Measurements from ENCODE around the gene SPSB1.

SPSB1 gene

GRCh38 chr1:9292361-9293240 lies at the start of gene SPSB1:
TSS of gene SPSB1 (plus strand) at chr1:9292894. CDS start at chr1:9355892, 62,998 bp downstream.
- Mint-ChIP-seq H3K4me1 (ENCODE audit: low read depth) (peaks cover 14% of the 10 kb centered on the region), H3K36me3 (peaks cover 3% of the 10 kb centered on the region), H3K27ac (peak within 1 kb of the TSS; percentile 34), H3K4me3 (peak within 1 kb of the TSS; percentile 70), H3K9me3 (ENCODE audit: low read depth) (peaks cover 4% of the 10 kb centered on the region), H3K27me3 (no peaks in the 10 kb centered on the region)

- H3K9me3 Mint-ChIP-seq (ENCODE audit: low read depth), result no peaks in the 10 kb centered on the region
- H3K4me3 Mint-ChIP-seq, result no peak overlapping the region
- H3K27ac Mint-ChIP-seq, result no peak overlapping the region
- H3K27me3 Mint-ChIP-seq, result no peaks in the 10 kb centered on the region
- H3K36me3 Mint-ChIP-seq, result no peaks in the 10 kb centered on the region
- H3K4me1 Mint-ChIP-seq (ENCODE audit: low read depth), result peaks cover 44% of the 10 kb centered on the region
Measured at GRCh38 chr1:9243066-9243739, 49.5 kb upstream of the SPSB1 start.

GRCh38 chr1:9244501-9245229 lies 48.0 kb upstream of the SPSB1 start:
- Mint-ChIP-seq H3K4me3 (no peak overlapping the region), H3K9me3 (ENCODE audit: low read depth) (no peaks in the 10 kb centered on the region), H3K27me3 (no peaks in the 10 kb centered on the region), H3K4me1 (ENCODE audit: low read depth) (peaks cover 34% of the 10 kb centered on the region), H3K36me3 (no peaks in the 10 kb centered on the region), H3K27ac (peak overlapping the region; percentile 61)

- no peak overlapping the region for H3K4me3 Mint-ChIP-seq
- H3K4me1 Mint-ChIP-seq (ENCODE audit: low read depth), result peaks cover 28% of the 10 kb centered on the region
- H3K27me3 Mint-ChIP-seq, result no peaks in the 10 kb centered on the region
- no peaks in the 10 kb centered on the region for H3K36me3 Mint-ChIP-seq
- no peaks in the 10 kb centered on the region for H3K9me3 Mint-ChIP-seq (ENCODE audit: low read depth)
- no peak overlapping the region for H3K27ac Mint-ChIP-seq
Measured at GRCh38 chr1:9245230-9245619, 47.5 kb upstream of the SPSB1 start.

- Mint-ChIP-seq H3K4me1 (ENCODE audit: low read depth) (peaks cover 24% of the 10 kb centered on the region), H3K9me3 (ENCODE audit: low read depth) (no peaks in the 10 kb centered on the region), H3K36me3 (no peaks in the 10 kb centered on the region), H3K27me3 (no peaks in the 10 kb centered on the region), H3K27ac (no peak overlapping the region), H3K4me3 (no peak overlapping the region)
Measured at GRCh38 chr1:9245661-9246060, 47.0 kb upstream of the SPSB1 start.

DNA sequence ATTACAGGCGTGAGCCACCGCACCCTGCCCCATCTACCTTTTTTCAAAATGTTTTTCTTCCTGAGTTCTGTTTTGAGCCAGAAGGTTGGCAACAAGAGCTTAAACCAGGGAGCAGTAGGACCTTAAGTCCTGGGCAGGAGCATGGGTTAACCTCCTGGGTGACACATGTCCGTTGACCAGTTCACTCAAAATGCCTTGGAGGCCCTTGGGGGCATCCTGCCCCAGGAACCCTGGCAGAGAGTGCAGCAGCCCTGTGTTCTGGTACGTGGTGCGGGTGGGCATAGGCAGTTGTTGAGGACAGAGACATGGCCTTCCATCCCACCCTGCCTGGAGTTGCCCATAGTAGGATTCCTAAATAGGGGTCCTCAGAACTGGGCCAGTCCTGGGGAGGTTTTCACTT lies 46.5 kb upstream of the SPSB1 start:
- no peak overlapping the region for H3K4me3 Mint-ChIP-seq
- H3K27ac Mint-ChIP-seq, result no peak overlapping the region
- no peaks in the 10 kb centered on the region for H3K36me3 Mint-ChIP-seq
- no peaks in the 10 kb centered on the region for H3K27me3 Mint-ChIP-seq
- H3K4me1 Mint-ChIP-seq (ENCODE audit: low read depth), result peaks cover 21% of the 10 kb centered on the region
- no peaks in the 10 kb centered on the region for H3K9me3 Mint-ChIP-seq (ENCODE audit: low read depth)

GRCh38 chr1:9246841-9247785 lies 45.6 kb upstream of the SPSB1 start:
- H3K9me3 Mint-ChIP-seq (ENCODE audit: low read depth), result no peaks in the 10 kb centered on the region
- no peaks in the 10 kb centered on the region for H3K36me3 Mint-ChIP-seq
- no peak overlapping the region for H3K27ac Mint-ChIP-seq
- no peak overlapping the region for H3K4me3 Mint-ChIP-seq
- no peaks in the 10 kb centered on the region for H3K27me3 Mint-ChIP-seq
- H3K4me1 Mint-ChIP-seq (ENCODE audit: low read depth), result peaks cover 20% of the 10 kb centered on the region

GRCh38 chr1:9247894-9248293 lies 44.8 kb upstream of the SPSB1 start:
- H3K4me1 Mint-ChIP-seq (ENCODE audit: low read depth), result peaks cover 19% of the 10 kb centered on the region

GRCh38 chr1:9248341-9249262 lies 44.1 kb upstream of the SPSB1 start:
- no peaks in the 10 kb centered on the region for H3K9me3 Mint-ChIP-seq (ENCODE audit: low read depth)
- peaks cover 14% of the 10 kb centered on the region for H3K4me1 Mint-ChIP-seq (ENCODE audit: low read depth)
- H3K4me3 Mint-ChIP-seq, result no peak overlapping the region
- no peaks in the 10 kb centered on the region for H3K27me3 Mint-ChIP-seq
- H3K27ac Mint-ChIP-seq, result no peak overlapping the region
- no peaks in the 10 kb centered on the region for H3K36me3 Mint-ChIP-seq

More at GRCh38 chr1:9247894-9248293, 44.8 kb upstream of the SPSB1 start:
- Mint-ChIP-seq H3K4me3 (no peak overlapping the region), H3K27me3 (no peaks in the 10 kb centered on the region), H3K36me3 (no peaks in the 10 kb centered on the region), H3K9me3 (ENCODE audit: low read depth) (no peaks in the 10 kb centered on the region), H3K27ac (no peak overlapping the region)

DNA sequence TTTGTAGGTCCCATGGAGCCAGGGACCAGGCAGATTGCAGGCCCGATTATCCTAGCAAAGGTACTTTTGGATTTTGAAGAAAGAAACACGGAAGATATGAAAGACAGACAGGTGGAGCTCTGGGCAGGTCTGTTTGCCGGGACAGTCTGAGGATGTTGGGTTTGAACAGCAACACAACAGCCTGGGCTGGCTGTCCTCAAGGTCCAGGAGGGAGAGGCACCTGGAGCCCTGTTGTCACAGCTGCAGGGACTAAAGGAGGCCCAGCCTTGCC lies 43.5 kb upstream of the SPSB1 start:
- peaks cover 12% of the 10 kb centered on the region for H3K4me1 Mint-ChIP-seq (ENCODE audit: low read depth)
- no peak overlapping the region for H3K4me3 Mint-ChIP-seq
- H3K9me3 Mint-ChIP-seq (ENCODE audit: low read depth), result no peaks in the 10 kb centered on the region
- no peak overlapping the region for H3K27ac Mint-ChIP-seq
- H3K36me3 Mint-ChIP-seq, result no peaks in the 10 kb centered on the region
- H3K27me3 Mint-ChIP-seq, result no peaks in the 10 kb centered on the region

GRCh38 chr1:9249534-9250410 lies 42.9 kb upstream of the SPSB1 start:
- Mint-ChIP-seq H3K27ac (no peak overlapping the region), H3K9me3 (ENCODE audit: low read depth) (no peaks in the 10 kb centered on the region), H3K4me1 (ENCODE audit: low read depth) (peaks cover 12% of the 10 kb centered on the region), H3K27me3 (no peaks in the 10 kb centered on the region), H3K4me3 (no peak overlapping the region), H3K36me3 (no peaks in the 10 kb centered on the region)

- Mint-ChIP-seq H3K27ac (no peak overlapping the region), H3K9me3 (ENCODE audit: low read depth) (no peaks in the 10 kb centered on the region), H3K27me3 (no peaks in the 10 kb centered on the region), H3K4me3 (no peak overlapping the region), H3K4me1 (ENCODE audit: low read depth) (peaks cover 12% of the 10 kb centered on the region), H3K36me3 (no peaks in the 10 kb centered on the region)
Measured at GRCh38 chr1:9250411-9251381, 42.0 kb upstream of the SPSB1 start.
